HepG2 (cell line): Measurements from ENCODE around the gene RBP2. TPM values are rescaled to one million over a fixed set of nuclear protein-coding genes. Genes with fewer than 3 reads are reported as not detected.

ENCODE experiments used
- ATAC-seq: fragments of 200-7000 bp; cut with Tn5 transposase; 3 replicates; pipeline ENCODE4 v1.9.1; 2020; ENCODE audit warnings: mild to moderate bottlenecking, moderate library complexity
- BruUV-seq: library from RNA; stranded (reverse); fragments of 400-500 nt; replicated peaks from 2 replicates; lab custom pipeline; 2021; lab: Mats Ljungman, UMichigan
- CTCF ChIA-PET: fragments of 300-600 bp; formaldehyde crosslinking; extraction: SDS; loops from one replicate; lab custom pipeline; 2021; ENCODE audit warnings: low total read pairs, inconsistent platforms, low intra/inter-chr PET ratio; lab: Yijun Ruan, JAX
- POLR2A ChIA-PET: fragments of 350-600 bp; sonication (Branson Sonifier 250); formaldehyde crosslinking; loops from one replicate; lab custom pipeline; 2020; ENCODE audit warnings: antibody characterized with exemption, inconsistent platforms; lab: Yijun Ruan, JAX
- DNase-seq: peaks from one replicate; pipeline ENCODE4 v3.0.0-alpha.2; 2015; ENCODE audit warnings: low spot score
- FAIRE-seq: peaks from 3 replicates; lab custom pipeline; 2011; peaks lifted over from hg19 to GRCh38; lab: Jason Lieb, UNC
- H2AFZ ChIP-seq: one replicate; pipeline ENCODE4 v1.6.1; 2011; ENCODE audit warnings: low read length, inconsistent platforms
- H3K27ac ChIP-seq: fragments of 300-600 bp; 3 replicates; pipeline ENCODE4 v1.8.0; 2011; ENCODE audit warnings: mixed run types, mild to moderate bottlenecking, mixed read lengths, low read length, inconsistent platforms; ENCODE audit not compliant: insufficient read depth; ENCODE audit errors: extremely low read length
- H3K27me3 ChIP-seq, 2 experiments: fragments of 200-600 bp in 1 of 2; 2 replicates in 1 of 2; 3 replicates in 1 of 2; pipeline versions ENCODE4 v1.6.0 to v1.8.0; 2011; ENCODE audit warnings: low read length in 2 of 2, mild to moderate bottlenecking in 2 of 2, moderate library complexity in 2 of 2, inconsistent platforms in 1 of 2; ENCODE audit not compliant: insufficient read depth in 2 of 2, control insufficient read depth in 1 of 2
- H3K36me3 ChIP-seq, 2 experiments: fragments of 200-600 bp in 1 of 2; replicated peaks in 1 of 2; 2 replicates in 1 of 2; 3 replicates in 1 of 2; pipeline versions ENCODE4 v1.5.1 to v1.8.0; 2011; ENCODE audit warnings: low read length in 2 of 2, inconsistent platforms in 1 of 2; ENCODE audit not compliant: insufficient read depth in 2 of 2, control insufficient read depth in 1 of 2
- H3K4me1 ChIP-seq: 2 replicates; pipeline ENCODE4 v1.5.1; 2012; ENCODE audit warnings: low read length, inconsistent platforms; ENCODE audit not compliant: insufficient read depth
- H3K4me2 ChIP-seq: 2 replicates; pipeline ENCODE4 v1.6.0; 2011; ENCODE audit warnings: low read depth, low read length, inconsistent platforms
- H3K4me3 ChIP-seq, 3 experiments: fragments of 200-600 bp in 1 of 3; sonication (generic), shearing (Covaris generic) in 1 of 3; replicated peaks in 1 of 3; 2 replicates each; pipeline ENCODE4 v1.5.1; 2011 to 2016; ENCODE audit warnings: low read length in 3 of 3, inconsistent platforms in 2 of 3, low read depth in 2 of 3, mild to moderate bottlenecking in 2 of 3, control low read depth in 1 of 3, mixed read lengths in 1 of 3; ENCODE audit not compliant: insufficient read depth in 1 of 3
- H3K79me2 ChIP-seq: one replicate; pipeline ENCODE4 v1.6.1; 2011; ENCODE audit warnings: low read length, inconsistent platforms; ENCODE audit not compliant: insufficient read depth
- H3K9ac ChIP-seq: 2 replicates; pipeline ENCODE4 v1.6.0; 2011; ENCODE audit warnings: mild to moderate bottlenecking, low read depth, low read length, inconsistent platforms; ENCODE audit not compliant: insufficient read depth
- H3K9me3 ChIP-seq: 2 replicates; pipeline ENCODE4 v1.5.1; 2012; ENCODE audit warnings: mild to moderate bottlenecking, low read length
- H4K20me1 ChIP-seq: 2 replicates; pipeline ENCODE4 v1.6.0; 2011; ENCODE audit warnings: inconsistent platforms, mild to moderate bottlenecking, low read length, moderate library complexity; ENCODE audit not compliant: insufficient read depth
- EEA1 ChIP-seq: sonication (generic); formaldehyde crosslinking; IDR thresholded peaks from 2 replicates; pipeline ENCODE4 v1.5.1; 2020; ENCODE audit warnings: mild to moderate bottlenecking, missing genetic modification reagents, borderline replicate concordance
- JUND ChIP-seq: sonication (generic); formaldehyde crosslinking; IDR thresholded peaks from 2 replicates; pipeline ENCODE4 v1.8.0; 2022; ENCODE audit warnings: mild to moderate bottlenecking, missing genetic modification reagents
- KDM5A ChIP-seq: fragments of 200-600 bp; sonication (generic); IDR thresholded peaks from 2 replicates; pipeline ENCODE4 v1.7.0; 2018; ENCODE audit warnings: antibody characterized with exemption, mild to moderate bottlenecking, low read length, borderline replicate concordance
- MBNL3 ChIP-seq: fragments of 250-450 bp; sonication (Bioruptor Pico); conservative IDR thresholded peaks from 2 replicates; pipeline ENCODE4 v1.8.0; 2022; ENCODE audit warnings: mild to moderate bottlenecking, inconsistent platforms
- MED1 ChIP-seq: sonication (generic); formaldehyde crosslinking; IDR thresholded peaks from 2 replicates; pipeline ENCODE4 v1.4.0; 2020; ENCODE audit warnings: missing genetic modification reagents
- MYC ChIP-seq: sonication (generic); formaldehyde crosslinking; IDR thresholded peaks from 2 replicates; pipeline ENCODE4 v1.9.0; 2021; ENCODE audit warnings: missing genetic modification reagents, borderline replicate concordance
- RFXANK ChIP-seq: IDR thresholded peaks from 2 replicates; pipeline ENCODE4 v1.6.1; 2016
- SMC3 ChIP-seq: IDR thresholded peaks from 2 replicates; pipeline ENCODE4 v1.6.1; 2011; ENCODE audit warnings: low read length, improper control_type of control experiment
- SOX5 ChIP-seq: IDR thresholded peaks from 2 replicates; pipeline ENCODE4 v1.6.1; 2016; ENCODE audit warnings: borderline replicate concordance
- TBP ChIP-seq: sonication (generic); formaldehyde crosslinking; IDR thresholded peaks from 2 replicates; pipeline ENCODE4 v1.5.0; 2020; ENCODE audit warnings: missing genetic modification reagents
- XRCC5 ChIP-seq: fragments of 200-400 bp; formaldehyde crosslinking; optimal IDR thresholded peaks from 2 replicates; pipeline ENCODE3; 2017; ENCODE audit warnings: mild to moderate bottlenecking, low read length
- ZNF143 ChIP-seq: sonication (generic); formaldehyde crosslinking; IDR thresholded peaks from 2 replicates; pipeline ENCODE4 v1.4.0; 2020; ENCODE audit warnings: missing genetic modification reagents
- ZNF652 ChIP-seq: IDR thresholded peaks from 2 replicates; pipeline ENCODE4 v1.6.1; 2016; ENCODE audit warnings: low read depth, borderline replicate concordance
- ZNF780A ChIP-seq: sonication (generic); formaldehyde crosslinking; IDR thresholded peaks from 2 replicates; pipeline ENCODE4 v1.8.0; 2022; ENCODE audit warnings: mild to moderate bottlenecking, missing genetic modification reagents, moderate library complexity
- WGBS: methylation state at CpG from one replicate; pipeline ENCODE4 v1.1.6; 2017; ENCODE audit warnings: low lambda C conversion rate; 5-methylcytosine and 5-hydroxymethylcytosine counted together
- in situ Hi-C: cut with HindIII; loops from 2 replicates; pipeline ENCODE4 v1.10.0; 2017; ENCODE audit warnings: low pct_unique_long_range_greater_than_20kb; ENCODE audit not compliant: extremely low pct_ligation_motif_present
- intact Hi-C: fragments of 100-400 bp; cut with micrococcal nuclease; formaldehyde crosslinking; loops from one replicate; pipeline ENCODE4 v1.10.0; 2022; ENCODE audit not compliant: unreplicated experiment
- polyA plus RNA-seq, 8 experiments: library from polyadenylated mRNA; depleted of rRNA in 3 of 8; stranded (reverse) in 7 of 8; unstranded in 1 of 8; fragments of >200 nt; fragmentation: Illumina TruSeq in 4 of 8; extraction: Trizol in 4 of 8; gene quantifications; 2 replicates each; pipeline versions ENCODE4 v1.2.1 to v1.2.3, GENCODE V29; 2011 to 2016; ENCODE audit warnings: low read depth in 4 of 8, missing spikeins in 1 of 8, mixed read lengths in 1 of 8; ENCODE audit not compliant: insufficient read depth in 1 of 8
- total RNA-seq, 5 experiments: library from RNA; depleted of rRNA; stranded (reverse); fragments of >200 nt; fragmentation: Illumina TruSeq; extraction: Trizol; gene quantifications; 2 replicates each; pipeline ENCODE4 v1.2.3, GENCODE V29; 2016; ENCODE audit warnings: low read depth in 1 of 5
- TF ChIP-seq, protein P1 (sequence below): sonication (generic); formaldehyde crosslinking; conservative IDR thresholded peaks from 2 replicates; pipeline ENCODE4 v1.5.0; 2020; ENCODE audit warnings: missing genetic modification reagents
- TF ChIP-seq, protein P2 (sequence below): sonication (generic); formaldehyde crosslinking; conservative IDR thresholded peaks from 2 replicates; pipeline ENCODE4 v1.8.0; 2022; ENCODE audit warnings: mild to moderate bottlenecking, moderate library complexity, missing genetic modification reagents
- TF ChIP-seq, protein P3 (sequence below): fragments of 450-650 bp; IDR thresholded peaks from 2 replicates; pipeline ENCODE4 v1.6.1; 2016
- TF ChIP-seq, protein P4 (sequence below): sonication (generic); formaldehyde crosslinking; IDR thresholded peaks from 2 replicates; pipeline ENCODE4 v1.5.0; 2020; ENCODE audit warnings: mild to moderate bottlenecking, missing genetic modification reagents

RBP2 gene
- total and polyA plus RNA-seq, 2 of the 13 experiments (the other 11 are each of a cell fraction or from before 2014, with no cell fraction given) = 0.17 to 2.5 TPM

DNA sequence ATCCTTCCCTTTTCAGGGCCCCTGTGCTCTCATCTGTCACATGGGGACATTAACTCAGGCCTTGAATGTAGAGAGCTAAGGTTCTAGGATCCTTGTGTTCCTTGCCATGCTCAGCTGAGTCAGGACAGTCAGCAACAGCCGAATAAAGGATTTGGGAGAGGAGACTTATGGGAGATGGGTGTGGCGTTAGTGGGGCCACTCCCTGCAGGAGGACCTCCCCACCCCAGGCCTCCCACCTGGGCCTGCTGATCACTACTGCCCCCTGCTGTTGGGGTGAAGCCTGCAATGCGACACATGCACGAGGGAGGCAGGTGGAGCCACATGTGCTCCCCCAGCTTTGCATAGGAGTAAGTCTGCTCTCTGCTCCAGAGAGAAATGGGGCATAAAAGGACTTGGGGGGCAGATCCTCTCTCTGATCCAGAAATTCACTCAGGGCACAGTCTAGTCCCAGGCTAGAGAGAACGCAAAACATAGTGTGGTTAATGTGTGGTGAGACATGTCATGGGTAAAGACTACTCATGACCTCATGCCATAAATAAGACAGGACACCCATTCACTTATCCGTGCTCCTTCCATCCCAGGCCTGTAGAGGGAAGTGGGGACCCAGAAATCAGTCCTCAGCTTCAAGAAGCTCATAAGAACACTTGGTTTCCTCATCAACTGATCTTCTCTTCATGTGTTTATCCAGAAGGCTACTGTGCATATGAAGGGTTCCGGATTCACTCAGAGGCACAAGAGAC is 43.9 kb upstream of the RBP2 start:
- POLR2A ChIA-PET = no interaction called here
- TF ChIP-seq ZNF780A (CRISPR knock-in tag) = no peak
- TF ChIP-seq, protein P1, sequence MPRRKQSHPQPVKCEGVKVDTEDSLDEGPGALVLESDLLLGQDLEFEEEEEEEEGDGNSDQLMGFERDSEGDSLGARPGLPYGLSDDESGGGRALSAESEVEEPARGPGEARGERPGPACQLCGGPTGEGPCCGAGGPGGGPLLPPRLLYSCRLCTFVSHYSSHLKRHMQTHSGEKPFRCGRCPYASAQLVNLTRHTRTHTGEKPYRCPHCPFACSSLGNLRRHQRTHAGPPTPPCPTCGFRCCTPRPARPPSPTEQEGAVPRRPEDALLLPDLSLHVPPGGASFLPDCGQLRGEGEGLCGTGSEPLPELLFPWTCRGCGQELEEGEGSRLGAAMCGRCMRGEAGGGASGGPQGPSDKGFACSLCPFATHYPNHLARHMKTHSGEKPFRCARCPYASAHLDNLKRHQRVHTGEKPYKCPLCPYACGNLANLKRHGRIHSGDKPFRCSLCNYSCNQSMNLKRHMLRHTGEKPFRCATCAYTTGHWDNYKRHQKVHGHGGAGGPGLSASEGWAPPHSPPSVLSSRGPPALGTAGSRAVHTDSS (CRISPR knock-in tag) = no peak
- TF ChIP-seq MBNL3 = no peak
- no peak for TF ChIP-seq KDM5A
- TF ChIP-seq EEA1 (CRISPR knock-in tag) = no peak
- TF ChIP-seq XRCC5 = no peak
- TF ChIP-seq, protein P2, sequence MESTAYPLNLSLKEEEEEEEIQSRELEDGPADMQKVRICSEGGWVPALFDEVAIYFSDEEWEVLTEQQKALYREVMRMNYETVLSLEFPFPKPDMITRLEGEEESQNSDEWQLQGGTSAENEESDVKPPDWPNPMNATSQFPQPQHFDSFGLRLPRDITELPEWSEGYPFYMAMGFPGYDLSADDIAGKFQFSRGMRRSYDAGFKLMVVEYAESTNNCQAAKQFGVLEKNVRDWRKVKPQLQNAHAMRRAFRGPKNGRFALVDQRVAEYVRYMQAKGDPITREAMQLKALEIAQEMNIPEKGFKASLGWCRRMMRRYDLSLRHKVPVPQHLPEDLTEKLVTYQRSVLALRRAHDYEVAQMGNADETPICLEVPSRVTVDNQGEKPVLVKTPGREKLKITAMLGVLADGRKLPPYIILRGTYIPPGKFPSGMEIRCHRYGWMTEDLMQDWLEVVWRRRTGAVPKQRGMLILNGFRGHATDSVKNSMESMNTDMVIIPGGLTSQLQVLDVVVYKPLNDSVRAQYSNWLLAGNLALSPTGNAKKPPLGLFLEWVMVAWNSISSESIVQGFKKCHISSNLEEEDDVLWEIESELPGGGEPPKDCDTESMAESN (CRISPR knock-in tag) = no peak
- TF ChIP-seq MYC = peak; percentile 49
- TF ChIP-seq RFXANK = no peak
- TF ChIP-seq ZNF652 (CRISPR knock-in tag) = no peak
- TF ChIP-seq, protein P3, sequence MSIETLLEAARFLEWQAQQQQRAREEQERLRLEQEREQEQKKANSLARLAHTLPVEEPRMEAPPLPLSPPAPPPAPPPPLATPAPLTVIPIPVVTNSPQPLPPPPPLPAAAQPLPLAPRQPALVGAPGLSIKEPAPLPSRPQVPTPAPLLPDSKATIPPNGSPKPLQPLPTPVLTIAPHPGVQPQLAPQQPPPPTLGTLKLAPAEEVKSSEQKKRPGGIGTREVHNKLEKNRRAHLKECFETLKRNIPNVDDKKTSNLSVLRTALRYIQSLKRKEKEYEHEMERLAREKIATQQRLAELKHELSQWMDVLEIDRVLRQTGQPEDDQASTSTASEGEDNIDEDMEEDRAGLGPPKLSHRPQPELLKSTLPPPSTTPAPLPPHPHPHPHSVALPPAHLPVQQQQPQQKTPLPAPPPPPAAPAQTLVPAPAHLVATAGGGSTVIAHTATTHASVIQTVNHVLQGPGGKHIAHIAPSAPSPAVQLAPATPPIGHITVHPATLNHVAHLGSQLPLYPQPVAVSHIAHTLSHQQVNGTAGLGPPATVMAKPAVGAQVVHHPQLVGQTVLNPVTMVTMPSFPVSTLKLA = peak; percentile 65
- TF ChIP-seq, protein P4, sequence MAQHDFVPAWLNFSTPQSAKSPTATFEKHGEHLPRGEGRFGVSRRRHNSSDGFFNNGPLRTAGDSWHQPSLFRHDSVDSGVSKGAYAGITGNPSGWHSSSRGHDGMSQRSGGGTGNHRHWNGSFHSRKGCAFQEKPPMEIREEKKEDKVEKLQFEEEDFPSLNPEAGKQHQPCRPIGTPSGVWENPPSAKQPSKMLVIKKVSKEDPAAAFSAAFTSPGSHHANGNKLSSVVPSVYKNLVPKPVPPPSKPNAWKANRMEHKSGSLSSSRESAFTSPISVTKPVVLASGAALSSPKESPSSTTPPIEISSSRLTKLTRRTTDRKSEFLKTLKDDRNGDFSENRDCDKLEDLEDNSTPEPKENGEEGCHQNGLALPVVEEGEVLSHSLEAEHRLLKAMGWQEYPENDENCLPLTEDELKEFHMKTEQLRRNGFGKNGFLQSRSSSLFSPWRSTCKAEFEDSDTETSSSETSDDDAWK (CRISPR knock-in tag) = no peak
- TF ChIP-seq SMC3 = no peak
- TF ChIP-seq ZNF143 (CRISPR knock-in tag) = peak; percentile 27; the same call in 1 of the 2 replicates
- no peak for TF ChIP-seq SOX5 (CRISPR knock-in tag)
- TF ChIP-seq MED1 (CRISPR knock-in tag) = no peak
- TF ChIP-seq TBP = no peak
- TF ChIP-seq JUND (CRISPR knock-in tag) = no peak

More for the DNA sequence above, 43.9 kb upstream of the RBP2 start:
- H3K27ac ChIP-seq = no peak overlapping the region
- no peaks in the 10 kb centered on the region for H3K4me1 ChIP-seq
- BruUV-seq = no TSS peak
- 66% methylated on average over 3 of the region's 7 CpGs for WGBS
- no peak overlapping the region for H3K4me3 ChIP-seq
- H3K9ac ChIP-seq = no peak overlapping the region
- H4K20me1 ChIP-seq = no peaks in the 10 kb centered on the region
- H3K79me2 ChIP-seq = no peaks in the 10 kb centered on the region
- H2AFZ ChIP-seq = no peak overlapping the region
- in situ Hi-C loops (no loop called here), intact Hi-C loops (loop anchor here (1.0 kb wide), 1 partner anchor 93 kb away; no protein-coding TSS in a partner anchor)
- no peak overlapping the region for H3K4me2 ChIP-seq
- FAIRE-seq (no peak), DNase-seq (no peak), ATAC-seq (peak; percentile 90)
- no peaks in the 10 kb centered on the region for H3K9me3 ChIP-seq
- H3K36me3 ChIP-seq = no peaks in the 10 kb centered on the region
- CTCF ChIA-PET = interaction anchor here (1.5 kb wide), 1 partner anchor 92 kb away, joined by 6 read pairs; no protein-coding TSS in a partner anchor
- no peaks in the 10 kb centered on the region for H3K27me3 ChIP-seq
